ENCODE data around the gene FA2H.

DNA sequence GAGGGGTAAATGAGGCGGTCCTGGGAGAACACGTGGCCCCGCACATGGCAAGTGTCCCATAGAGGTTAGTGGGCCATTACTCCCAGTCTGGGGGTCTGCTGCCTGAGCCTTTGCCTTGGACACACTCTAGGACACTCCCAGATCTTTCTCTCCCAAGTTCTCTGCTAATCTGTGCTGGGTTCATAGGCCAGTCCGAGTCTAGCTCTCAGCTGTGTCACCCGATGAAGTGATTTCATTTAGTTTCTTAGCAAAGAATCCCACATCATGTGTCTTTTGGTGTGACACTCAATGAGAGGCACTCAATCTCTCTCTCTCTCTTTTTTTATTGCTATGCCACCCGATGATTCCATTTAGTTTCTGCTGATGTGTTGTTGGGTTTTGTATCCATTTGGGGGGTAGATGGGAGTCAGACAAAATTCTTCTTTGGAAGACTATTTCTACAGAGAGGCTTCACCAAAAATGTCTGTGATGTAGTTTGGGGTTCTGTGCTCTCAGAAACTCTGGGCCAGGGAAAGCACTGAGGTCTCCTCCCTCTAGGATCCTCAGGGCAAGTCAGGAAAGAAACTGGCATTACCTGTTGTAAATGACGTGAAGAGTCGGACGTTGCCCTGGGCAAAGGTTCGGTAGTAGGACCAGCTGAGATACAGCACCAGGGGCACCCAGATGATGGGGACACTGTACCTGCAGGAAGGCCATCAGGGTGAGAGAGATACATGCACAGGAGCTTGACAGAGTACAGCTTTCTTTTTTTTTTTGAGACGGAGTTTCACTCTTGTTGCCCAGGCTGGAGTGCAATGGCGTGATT, 48.8 kb downstream of the FA2H start:
- no peak for TF ChIP-seq CTCF (IDR thresholded peaks at IDR 0.05; ENCODE audit: borderline replicate concordance, extremely low read depth, low read length, poor library complexity, severe bottlenecking)
- TF ChIP-seq EZH2 (IDR thresholded peaks at IDR 0.05; ENCODE audit: borderline replicate concordance, low read depth, low read length, severe bottlenecking) = no peak
